Stimulated activated CD4-positive, alpha-beta T cell treated with anti-CD3 and anti-CD28 coated beads, TNF-alpha, amount 100 ng/mL, for 4 hours (primary cell): ENCODE measurements around the gene PRSS57.
"Not testable (repeated sequence)": the region's sequence is repeated elsewhere in the genome, so short reads cannot be mapped to it uniquely, and the experiment has no call there.

ENCODE experiments used
- DNase-seq, 3 experiments: peaks; one replicate each; pipeline ENCODE4 v3.0.0-alpha.2; 2020; ENCODE audit warnings: low read depth in 3 of 3

Gene PRSS57

DNA sequence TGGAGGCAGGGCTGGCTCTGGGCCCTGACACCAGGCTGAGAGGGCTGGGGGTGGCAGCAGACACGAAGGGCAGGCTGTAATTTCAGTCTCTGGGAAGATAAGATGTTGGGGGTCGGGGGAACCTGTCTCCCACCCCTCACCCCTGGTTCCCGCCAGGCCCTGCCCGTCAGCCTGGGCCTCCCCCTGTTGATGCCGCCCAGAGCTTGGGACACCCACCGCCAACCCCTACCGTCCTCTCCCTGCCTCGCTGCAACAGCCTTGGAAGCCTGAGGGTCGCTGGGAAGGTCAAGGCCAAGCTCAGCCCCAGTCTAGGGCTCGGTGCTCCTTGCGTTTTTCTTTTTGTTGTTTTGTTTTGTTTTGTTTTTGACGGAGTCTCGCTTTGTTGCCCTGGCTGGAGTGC, 28.0 kb upstream of the PRSS57 start:
- DNase-seq: no peak

DNA sequence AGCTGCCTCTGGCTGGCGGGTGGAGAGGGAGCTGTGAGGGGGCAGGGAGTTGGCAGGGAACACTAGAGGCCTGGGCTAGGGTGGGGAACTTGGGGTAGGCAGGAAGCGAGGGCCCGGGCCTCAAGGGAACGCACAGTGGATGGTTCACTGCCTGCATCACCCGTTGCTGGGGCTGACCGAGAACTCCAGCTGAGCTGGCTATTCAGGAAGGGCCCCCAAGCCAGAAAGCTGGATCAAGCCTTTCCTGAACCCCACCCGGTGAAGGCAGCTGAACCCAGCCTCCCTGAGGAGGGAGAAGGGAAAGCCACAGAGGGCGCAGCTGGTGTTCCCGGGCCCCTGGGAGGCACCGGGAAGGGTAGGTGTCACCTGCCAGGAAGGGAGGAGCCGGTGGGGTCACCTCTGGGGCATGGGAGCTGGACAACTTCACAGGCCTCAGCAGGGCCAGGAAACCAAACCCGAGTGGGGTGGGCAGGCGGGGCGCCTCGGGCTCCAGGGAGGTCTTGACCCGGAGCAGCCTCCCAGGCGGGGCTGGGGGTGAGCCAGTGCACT, 27.4 kb upstream of the PRSS57 start:
- no peak for DNase-seq

- no peak for DNase-seq
Measured at GRCh38 chr19:720345-721160, 25.3 kb upstream of the PRSS57 start.

DNA sequence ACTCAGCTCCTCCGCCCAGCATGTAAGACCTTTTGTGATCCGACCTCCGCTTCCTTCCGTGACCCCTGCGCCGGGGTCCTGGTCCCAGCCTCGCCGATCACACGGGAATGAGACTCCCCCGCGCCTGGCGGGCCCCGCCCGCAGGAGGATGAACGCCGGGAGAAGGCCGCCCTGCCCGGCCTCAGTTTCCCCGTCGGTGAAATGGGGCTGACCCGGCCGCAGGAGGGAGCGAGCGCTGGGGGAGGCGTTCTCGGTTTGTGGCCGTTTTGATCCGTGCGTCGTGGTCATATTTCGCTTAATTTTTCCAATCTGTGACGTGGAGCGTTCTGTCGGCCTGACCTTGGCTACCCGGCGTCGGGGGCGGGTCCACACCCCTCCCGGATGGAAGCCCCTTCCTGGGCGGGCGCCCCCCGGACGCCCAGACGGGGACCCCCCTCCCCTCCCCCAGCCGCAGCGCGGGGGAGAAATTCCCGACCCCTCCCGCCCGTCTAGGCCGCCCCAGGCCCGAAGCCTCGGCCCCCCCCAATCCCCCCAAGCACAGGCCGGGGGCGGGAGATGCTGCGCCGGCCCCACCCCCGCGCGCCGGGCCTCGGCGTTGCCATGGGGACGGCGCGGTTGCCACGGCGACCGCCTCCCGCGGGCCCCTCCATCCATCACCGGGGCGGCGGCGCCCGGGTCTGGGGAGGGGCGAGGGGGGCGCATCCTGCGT, 24.5 kb upstream of the PRSS57 start:
- DNase-seq: no peak

- DNase-seq: no peak
Measured at GRCh38 chr19:718991-719512, 23.8 kb upstream of the PRSS57 start.

- DNase-seq: no peak
Measured at GRCh38 chr19:718251-718951, 23.1 kb upstream of the PRSS57 start.

GRCh38 chr19:715347-715746, 20.1 kb upstream of the PRSS57 start:
- no peak for DNase-seq

GRCh38 chr19:711254-711653, 16.0 kb upstream of the PRSS57 start:
- DNase-seq: no peak

- DNase-seq: no peak
Measured at GRCh38 chr19:710767-711166, 15.5 kb upstream of the PRSS57 start.

DNA sequence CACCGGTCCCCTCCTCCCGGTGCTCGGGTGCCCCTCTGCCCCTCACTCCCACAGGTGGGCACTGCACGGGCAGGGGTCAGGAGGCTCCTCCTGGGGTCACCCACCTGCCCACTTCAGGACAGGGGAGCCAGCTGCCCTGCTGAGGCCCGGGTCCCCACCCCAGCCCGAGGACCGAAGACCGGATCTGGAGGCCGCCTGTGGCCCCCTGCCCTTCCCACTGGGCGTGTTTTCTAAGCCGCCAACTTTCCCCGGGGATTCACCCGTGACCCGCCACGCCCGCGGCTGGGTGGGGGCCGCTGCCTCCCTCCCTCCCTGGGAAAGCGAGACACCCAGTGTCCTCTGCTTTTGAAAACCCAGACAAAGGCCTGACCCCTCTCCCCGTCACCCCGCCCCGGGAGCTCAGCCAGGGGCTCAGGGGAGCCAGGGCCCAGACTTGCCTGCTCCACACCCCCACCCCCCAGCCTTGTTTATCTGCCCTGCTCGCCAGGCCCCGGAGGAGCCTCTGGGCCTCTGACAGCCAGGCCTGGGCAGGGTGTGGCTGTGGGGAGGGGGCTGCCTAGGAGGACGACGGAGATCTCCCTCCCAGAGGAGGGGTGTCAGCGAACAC, 14.8 kb upstream of the PRSS57 start:
- no peak for DNase-seq

GRCh38 chr19:709196-709964, 14.1 kb upstream of the PRSS57 start:
- DNase-seq: no peak

GRCh38 chr19:708154-709143, 13.2 kb upstream of the PRSS57 start, which contains the start of gene PALM:
TSS of gene PALM (plus strand) at chr19:708935. CDS start at chr19:709147, 212 bp downstream.
- DNase-seq: no peak

DNA sequence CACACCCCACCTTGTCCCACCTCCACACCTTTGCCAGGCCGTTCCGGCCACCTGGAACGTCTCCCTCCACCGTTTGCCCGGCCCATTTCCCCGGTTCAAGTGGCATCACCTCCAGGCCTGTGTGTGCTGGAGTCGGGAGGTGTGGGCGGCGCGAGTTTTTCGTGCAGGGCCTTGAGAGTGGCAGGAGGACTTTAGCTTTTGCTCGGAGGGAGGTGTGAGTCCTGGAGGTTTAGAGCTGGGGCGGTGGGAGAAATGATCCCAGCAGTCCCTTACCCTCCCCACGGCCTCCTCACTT, 9.1 kb upstream of the PRSS57 start:
- no peak for DNase-seq

DNA sequence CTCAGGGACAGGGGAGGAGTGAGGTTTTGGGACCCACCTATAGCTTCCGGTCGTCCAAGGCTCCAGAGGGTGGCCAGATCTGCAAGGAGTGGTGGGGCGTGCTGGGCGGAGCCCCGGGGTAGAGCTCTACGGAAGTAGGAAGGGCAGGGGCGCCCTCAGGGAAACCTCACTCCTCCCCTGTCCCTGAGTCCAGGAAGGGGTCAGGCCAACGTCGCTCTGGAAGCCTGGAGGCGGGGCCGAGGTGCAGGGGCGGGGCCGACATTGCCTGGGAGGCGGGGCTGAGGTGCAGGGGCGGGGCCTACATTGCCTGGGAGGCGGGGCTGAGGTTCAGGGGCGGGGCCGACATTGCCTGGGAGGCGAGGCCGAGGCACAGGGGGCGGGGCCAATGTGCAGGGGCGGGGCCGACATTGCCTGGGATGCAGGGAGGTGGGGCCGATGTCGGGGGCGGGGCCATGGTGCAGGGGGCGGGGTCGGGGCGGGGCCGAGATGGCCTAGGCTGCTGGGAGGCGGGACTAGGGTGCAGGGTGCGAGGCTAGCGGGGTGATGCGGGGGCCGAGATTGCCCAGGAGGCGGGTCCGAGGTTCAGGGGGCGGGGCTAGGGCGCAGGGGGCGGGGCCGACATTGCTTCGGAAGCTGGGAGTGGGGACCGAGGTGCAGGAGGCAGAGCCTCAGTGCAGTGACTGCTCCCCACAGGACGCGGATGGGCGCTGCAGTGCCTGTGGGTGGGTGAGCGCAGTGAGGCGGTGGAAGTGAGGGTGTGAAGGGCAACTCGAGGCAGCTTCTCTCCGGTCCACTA, 8.6 kb upstream of the PRSS57 start:
- peak; percentile 19 to 33 (median 22) for DNase-seq

DNA sequence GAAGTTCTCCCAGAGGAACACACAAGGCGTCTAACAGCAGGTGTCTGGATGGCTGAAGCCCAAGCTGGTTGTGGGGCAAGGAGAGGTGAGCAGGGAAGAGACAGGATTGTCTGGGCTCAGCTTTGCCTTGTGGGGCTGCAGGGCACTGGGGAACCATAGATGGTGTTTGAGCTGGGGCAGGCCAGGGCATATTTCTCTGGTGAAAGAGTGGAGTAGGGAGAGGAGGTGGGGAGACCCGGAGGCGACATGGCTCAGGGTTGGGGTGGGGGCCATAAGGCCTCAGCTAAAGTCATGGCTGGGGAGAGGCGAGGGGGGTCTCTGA, 8.0 kb upstream of the PRSS57 start:
- DNase-seq: no peak

- DNase-seq: not testable (repeated sequence)
Measured at GRCh38 chr19:702847-703246, 7.6 kb upstream of the PRSS57 start.

DNA sequence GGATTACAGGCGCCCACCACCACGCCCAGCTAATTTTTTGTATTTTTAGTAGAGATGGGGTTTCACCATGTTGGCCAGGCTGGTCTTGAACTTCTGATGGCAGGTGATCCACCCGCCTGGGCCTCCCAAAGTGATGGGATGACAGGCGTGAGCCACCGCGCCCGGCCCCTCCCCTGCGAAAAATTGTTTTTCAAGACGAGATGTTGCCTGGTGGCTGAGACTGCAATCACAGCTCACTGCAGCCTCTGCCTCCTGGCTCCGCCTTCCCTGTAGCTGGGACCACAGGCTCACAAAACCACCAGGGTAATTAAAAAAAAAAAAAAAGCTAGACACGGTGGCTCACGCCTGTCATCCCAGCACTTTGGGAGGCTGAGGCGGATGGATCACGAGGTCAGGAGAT, 4.6 kb upstream of the PRSS57 start:
- DNase-seq: not testable (repeated sequence)

GRCh38 chr19:698529-698928, 3.3 kb upstream of the PRSS57 start:
- not testable (repeated sequence) for DNase-seq
